ENCODE measurements around the gene TPX2. TPM values are rescaled to one million over a fixed set of nuclear protein-coding genes. Genes with fewer than 3 reads are reported as not detected.
A peak's percentile ranks its signal among the peaks of the same experiment; 100 is the strongest.

The TPX2 gene
- total RNA-seq, 2 experiments from 2014 or later = 0.85 to 0.89 TPM

- H3K4me3 ChIP-seq (ENCODE audit: low read length) = no peak overlapping the region
- Mint-ChIP-seq H3K27ac (peak overlapping the region; percentile 72), H3K36me3 (ENCODE audit: low read depth) (peaks cover 83% of the 10 kb centered on the region), H3K4me1 (ENCODE audit: low read depth) (peaks cover 80% of the 10 kb centered on the region), H3K27me3 (no peaks in the 10 kb centered on the region), H3K9me3 (no peaks in the 10 kb centered on the region), H3K4me3 (no peak overlapping the region)
- no peaks in the 10 kb centered on the region for H3K27me3 ChIP-seq (ENCODE audit: control insufficient read depth in 1 of 2, insufficient read depth in 2 of 2, low read length in 2 of 2)
- CTCF ChIA-PET = interaction anchor here (0.9 kb wide), 1 partner anchor 12 kb away, joined by 3 read pairs; no protein-coding TSS in a partner anchor
- no peak for TF ChIP-seq CTCF (IDR thresholded peaks at IDR 0.05)
- H3K27ac ChIP-seq (ENCODE audit: low read depth in 1 of 2, low read length in 2 of 2) = peak overlapping the region in 1 of 2 donors; percentile 3
- ATAC-seq (ENCODE audit: poor library complexity) (no peak), DNase-seq (no peak)
- H3K9me3 ChIP-seq (ENCODE audit: control insufficient read depth in 1 of 2, insufficient read depth in 1 of 2, low read length in 2 of 2) = no peaks in the 10 kb centered on the region
- POLR2A ChIA-PET = interaction anchor here (0.6 to 2.1 kb wide), 3 partner anchors 10 to 16 kb away, joined by 3 to 10 read pairs (median 4); partner anchors contain the start of gene BCL2L1
- H3K4me1 ChIP-seq (ENCODE audit: insufficient read depth, low read length) = peaks cover 55% of the 10 kb centered on the region
- intact Hi-C loops (cut with DNase I, micrococcal nuclease) = no loop called here
- H3K36me3 ChIP-seq (ENCODE audit: insufficient read depth, low read length) = peaks cover 51% of the 10 kb centered on the region
These were observed 27.6 kb upstream of the TPX2 start for GRCh38 chr20:31711179-31712111.

GRCh38 chr20:31712112-31712553 is 27.0 kb upstream of the TPX2 start:
- Mint-ChIP-seq H3K9me3 (no peaks in the 10 kb centered on the region), H3K4me1 (ENCODE audit: low read depth) (peaks cover 81% of the 10 kb centered on the region), H3K4me3 (no peak overlapping the region), H3K36me3 (ENCODE audit: low read depth) (peaks cover 77% of the 10 kb centered on the region), H3K27ac (peak overlapping the region; percentile 72), H3K27me3 (no peaks in the 10 kb centered on the region)
- no peak overlapping the region for H3K27ac ChIP-seq (ENCODE audit: low read depth in 1 of 2, low read length in 2 of 2)
- ChIA-PET POLR2A (no interaction called here), CTCF (interaction anchor here (0.9 kb wide), 1 partner anchor 11 kb away, joined by 3 read pairs; no protein-coding TSS in a partner anchor)
- H3K4me1 ChIP-seq (ENCODE audit: insufficient read depth, low read length) = peaks cover 58% of the 10 kb centered on the region
- DNase-seq = no peak
- H3K4me3 ChIP-seq (ENCODE audit: low read length) = no peak overlapping the region
- ATAC-seq (ENCODE audit: poor library complexity) = no peak
- no peak for TF ChIP-seq CTCF (IDR thresholded peaks at IDR 0.05)
- intact Hi-C loops (cut with DNase I, micrococcal nuclease) = no loop called here
- no peaks in the 10 kb centered on the region for H3K9me3 ChIP-seq (ENCODE audit: control insufficient read depth in 1 of 2, insufficient read depth in 1 of 2, low read length in 2 of 2)
- H3K27me3 ChIP-seq (ENCODE audit: control insufficient read depth in 1 of 2, insufficient read depth in 2 of 2, low read length in 2 of 2) = no peaks in the 10 kb centered on the region
- H3K36me3 ChIP-seq (ENCODE audit: insufficient read depth, low read length) = peaks cover 50% of the 10 kb centered on the region

GRCh38 chr20:31712564-31713311 is 26.4 kb upstream of the TPX2 start:
- no peak for DNase-seq
- ChIA-PET CTCF (interaction anchor here (0.9 kb wide), 1 partner anchor 11 kb away, joined by 3 read pairs; no protein-coding TSS in a partner anchor), POLR2A (no interaction called here)
- Mint-ChIP-seq H3K27ac (peak overlapping the region; percentile 70), H3K4me1 (ENCODE audit: low read depth) (peaks cover 87% of the 10 kb centered on the region), H3K27me3 (no peaks in the 10 kb centered on the region), H3K36me3 (ENCODE audit: low read depth) (peaks cover 72% of the 10 kb centered on the region), H3K9me3 (no peaks in the 10 kb centered on the region), H3K4me3 (no peak overlapping the region)
- Histone ChIP-seq H3K4me1 (ENCODE audit: insufficient read depth, low read length) (peaks cover 63% of the 10 kb centered on the region), H3K36me3 (ENCODE audit: insufficient read depth, low read length) (peaks cover 46% of the 10 kb centered on the region), H3K27me3 (ENCODE audit: control insufficient read depth in 1 of 2, insufficient read depth in 2 of 2, low read length in 2 of 2) (no peaks in the 10 kb centered on the region), H3K4me3 (ENCODE audit: low read length) (no peak overlapping the region), H3K9me3 (ENCODE audit: control insufficient read depth in 1 of 2, insufficient read depth in 1 of 2, low read length in 2 of 2) (no peaks in the 10 kb centered on the region), H3K27ac (ENCODE audit: low read depth in 1 of 2, low read length in 2 of 2) (no peak overlapping the region)
- ATAC-seq (ENCODE audit: poor library complexity) = no peak
- no peak for TF ChIP-seq CTCF (IDR thresholded peaks at IDR 0.05)
- intact Hi-C loops (cut with DNase I, micrococcal nuclease) = no loop called here

All from CD4-positive, alpha-beta T cell (primary cell).